ENCODE measurements around the gene DDX20.
A peak's percentile ranks its signal among the peaks of the same experiment; 100 is the strongest.

The DDX20 gene

DNA sequence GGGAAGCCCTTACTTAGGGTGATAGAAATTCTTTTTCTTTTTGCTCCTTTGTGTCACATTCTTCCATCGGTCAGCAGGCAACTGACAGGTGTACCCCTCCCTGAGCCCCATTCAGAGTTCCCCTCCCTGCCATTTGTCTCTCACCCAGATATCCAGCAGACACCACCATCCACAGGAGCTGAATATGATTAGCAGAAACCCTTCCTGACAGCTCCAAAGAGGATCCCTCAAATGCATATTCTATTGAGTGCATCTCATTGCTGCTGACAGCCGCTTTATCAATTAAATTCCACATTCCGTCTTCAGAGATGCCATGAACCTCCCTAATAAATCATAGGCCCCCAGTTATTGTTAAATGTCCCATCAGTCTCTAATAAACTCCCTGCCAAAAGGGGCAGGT, 6.1 kb upstream of the DDX20 start:
- no peak for DNase-seq

DNA sequence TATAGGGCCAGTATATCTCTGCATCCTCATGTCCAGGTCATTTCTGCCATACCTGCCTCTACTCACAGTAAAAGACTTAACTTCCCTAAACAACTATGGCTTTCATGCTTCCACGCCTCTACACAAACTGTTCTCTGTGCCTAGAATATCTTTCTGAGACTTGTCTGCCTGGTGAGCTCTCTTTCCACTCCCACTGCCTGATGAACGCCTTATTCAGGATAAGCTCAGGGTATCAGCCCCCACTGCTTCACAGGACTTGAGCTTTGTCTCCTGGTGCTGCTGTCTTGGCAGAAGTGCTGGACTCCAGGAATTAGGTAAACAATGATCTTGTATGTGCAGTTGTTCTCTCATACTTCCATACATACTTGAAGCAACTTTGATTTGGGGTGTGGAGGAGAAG, 4.8 kb upstream of the DDX20 start:
- no peak for DNase-seq

DNA sequence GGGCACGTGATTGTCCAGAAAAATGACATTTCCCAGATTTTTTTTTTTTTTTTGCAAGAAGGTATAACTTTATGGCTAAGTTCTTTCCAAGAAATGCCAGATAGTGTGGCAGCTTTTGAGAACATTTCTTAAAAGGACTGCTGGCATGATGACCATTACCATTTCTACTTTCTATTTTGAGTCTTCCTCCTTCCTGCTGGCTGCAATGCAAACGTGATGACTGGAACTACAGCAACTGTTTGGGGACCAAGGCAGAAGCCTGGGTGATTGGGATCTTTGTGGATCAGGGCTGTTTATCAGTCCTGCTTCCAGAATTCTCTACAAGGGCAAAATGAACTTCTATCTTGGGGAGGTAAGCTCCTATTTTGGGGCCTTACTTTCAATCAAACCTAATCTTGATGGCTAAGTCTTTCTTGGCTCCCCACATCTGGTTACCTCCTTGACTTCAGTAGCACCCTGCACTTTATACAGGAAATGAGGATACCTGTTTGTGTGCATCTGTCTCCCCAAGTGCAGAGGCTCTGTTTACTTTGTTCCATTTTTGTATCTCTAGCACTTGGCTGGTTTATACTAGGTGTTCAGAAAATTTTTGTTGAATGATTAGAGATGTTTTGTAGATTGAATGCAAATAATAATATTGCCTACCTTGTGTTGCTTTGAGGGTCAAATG, 3.7 kb upstream of the DDX20 start:
- no peak for DNase-seq

DNA sequence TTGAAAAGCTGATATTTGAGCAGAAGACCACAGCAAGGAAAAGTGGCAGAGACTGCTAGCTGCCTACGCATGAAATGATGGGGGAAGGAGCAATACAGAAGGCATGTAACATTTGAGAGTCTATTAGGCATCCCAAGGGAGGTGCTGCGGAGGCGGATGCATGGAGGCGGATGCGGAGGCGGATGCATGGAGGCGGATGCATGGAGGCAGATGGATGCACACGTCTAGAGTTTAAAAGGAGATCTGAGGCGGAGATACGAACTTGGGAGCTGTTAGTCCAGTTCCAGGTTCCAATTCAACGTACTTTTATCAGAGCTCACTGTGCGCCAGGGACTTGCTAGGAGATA, 744 bp upstream of the DDX20 start:
- DNase-seq = no peak

DNA sequence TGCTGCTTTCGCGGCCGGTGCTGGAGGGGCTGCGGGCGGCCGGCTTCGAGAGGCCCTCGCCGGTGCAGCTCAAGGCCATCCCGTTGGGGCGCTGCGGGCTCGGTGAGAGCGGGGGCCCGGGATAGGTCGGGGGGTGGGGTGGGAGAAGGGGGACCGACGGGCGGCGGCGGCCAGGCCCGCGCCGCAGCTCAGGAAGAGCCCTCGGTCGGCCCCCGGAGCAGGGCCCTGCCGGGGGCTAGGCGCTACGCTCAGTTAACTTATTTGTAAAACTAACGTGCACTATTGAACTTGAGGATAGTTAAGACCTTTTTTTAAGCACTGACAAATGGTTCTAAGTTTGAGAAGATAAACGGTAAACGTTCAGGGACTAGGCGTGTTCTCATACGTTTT, 418 bp downstream of the DDX20 start:
- no peak for DNase-seq

DNA sequence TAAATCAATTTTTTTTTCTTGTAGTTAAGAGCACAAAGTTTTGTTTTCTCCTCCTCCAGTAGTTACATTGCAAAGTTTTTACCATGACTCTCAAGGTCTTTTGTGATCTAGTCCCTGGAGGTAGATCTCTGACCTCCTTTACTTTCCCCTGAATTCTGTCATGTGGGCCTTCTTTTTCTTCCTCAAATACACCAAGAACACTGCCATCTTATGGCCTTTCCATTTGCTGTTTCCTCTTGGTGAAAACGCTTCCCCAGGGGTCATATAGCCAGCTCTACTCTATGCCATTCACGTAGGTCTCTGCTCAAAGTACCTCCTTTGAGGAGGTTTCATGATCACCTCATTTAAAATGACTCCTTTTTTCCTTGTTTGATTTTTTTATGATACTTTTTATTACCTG, 2.7 kb downstream of the DDX20 start:
- DNase-seq = no peak

DNA sequence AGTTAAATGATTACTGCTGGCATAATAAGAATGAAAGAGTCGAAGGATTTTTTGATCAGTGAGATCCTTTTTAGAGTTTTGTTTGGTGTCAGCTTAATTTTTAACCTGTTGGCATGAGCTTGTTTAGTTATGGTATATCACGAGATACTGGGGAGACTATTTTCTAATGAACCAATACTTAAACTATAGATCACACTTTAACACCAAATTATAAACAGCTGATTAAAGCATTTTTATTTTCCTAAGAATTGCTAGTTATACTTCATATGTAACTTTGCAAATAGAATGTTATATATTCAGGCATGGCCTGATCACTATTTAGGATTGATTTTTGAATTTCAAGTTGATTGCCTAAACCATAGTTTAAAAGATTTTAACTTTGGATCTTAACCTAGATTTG, 6.0 kb downstream of the DDX20 start:
- DNase-seq = no peak

DNA sequence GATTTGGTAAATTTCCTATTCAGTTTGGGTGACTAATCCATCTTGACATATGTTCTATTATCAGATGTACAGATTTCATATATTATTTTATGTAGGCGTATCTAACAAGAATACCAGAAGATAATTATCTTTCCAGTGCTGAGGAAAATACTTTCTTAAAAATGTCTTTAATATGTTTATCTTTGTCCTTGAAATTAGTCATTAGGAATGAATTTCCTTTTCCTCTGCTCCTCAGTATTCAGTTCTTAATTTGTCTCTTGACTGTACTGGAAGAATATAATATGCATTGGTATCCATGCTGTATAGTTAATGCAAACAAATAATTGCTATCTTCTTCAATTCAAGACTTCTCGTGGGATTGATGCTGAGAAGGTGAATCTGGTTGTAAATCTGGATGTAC, 6.6 kb downstream of the DDX20 start:
- DNase-seq = no peak

DNA sequence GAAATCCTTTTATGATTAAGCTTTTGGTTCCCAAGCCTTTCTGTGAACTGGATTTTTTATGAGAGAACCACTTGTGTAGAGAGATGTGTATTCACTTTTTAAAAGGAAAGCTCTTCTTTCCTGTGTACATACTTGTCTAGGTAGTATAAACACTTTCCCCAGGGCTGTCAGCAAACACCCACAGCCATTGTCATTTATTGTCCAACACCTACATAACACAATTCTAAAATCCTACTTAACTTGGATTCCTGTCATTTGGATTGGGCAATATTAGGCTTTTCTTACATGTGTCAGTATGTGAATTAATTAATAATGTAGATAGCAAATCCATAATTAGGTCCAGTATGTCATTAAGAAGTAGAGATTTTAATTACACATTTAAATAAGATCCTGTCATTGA, 12.3 kb downstream of the DDX20 start:
- DNase-seq = no peak

DNA sequence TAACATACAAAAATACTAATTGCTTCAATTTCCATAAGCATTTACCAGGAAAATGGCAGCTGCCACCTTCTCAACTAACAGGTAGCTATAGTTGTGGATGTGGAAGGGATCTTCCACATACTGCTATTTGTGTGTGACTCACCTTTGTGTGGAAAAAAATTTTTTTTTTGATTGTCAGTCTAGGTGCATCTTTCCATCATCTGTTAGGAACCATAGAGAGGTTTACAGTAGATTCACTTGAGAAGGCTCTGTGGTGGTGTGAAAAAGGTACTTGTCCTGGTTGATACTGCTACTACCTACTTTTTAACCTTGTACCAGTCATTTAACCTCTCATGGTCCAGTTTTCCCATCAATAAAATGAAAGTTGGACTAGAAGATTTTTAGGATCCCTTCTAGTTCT, 12.9 kb downstream of the DDX20 start:
- no peak for DNase-seq

DNA sequence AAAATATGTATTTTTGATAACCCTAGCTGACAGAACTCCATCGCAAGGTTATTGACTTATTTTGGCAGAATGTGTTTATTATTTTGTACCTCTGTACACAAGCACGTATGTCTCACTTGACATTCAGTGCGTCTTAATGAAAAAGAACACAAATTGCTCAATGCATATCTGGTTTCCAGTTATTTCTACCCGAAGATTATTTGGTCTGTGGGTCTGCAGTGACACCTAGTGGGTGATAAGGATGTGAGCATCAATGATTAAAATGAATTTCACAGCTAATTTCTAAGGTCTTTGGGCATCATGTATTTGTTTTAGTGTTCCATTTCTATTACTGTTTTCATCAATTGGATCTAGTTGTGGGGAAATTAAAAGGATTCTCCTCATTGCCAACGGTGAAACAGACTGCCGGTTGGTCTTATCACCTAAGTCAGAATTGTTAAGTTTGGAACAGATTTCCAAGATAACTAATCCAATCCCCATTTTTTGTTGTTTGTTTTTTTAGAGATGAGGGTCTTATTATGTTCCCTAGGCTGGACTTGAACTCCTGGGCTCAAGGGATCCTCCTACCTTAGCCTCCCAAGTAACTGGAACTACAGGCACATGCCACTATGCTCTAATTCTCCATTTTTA, 13.9 kb downstream of the DDX20 start:
- peak; percentile 62 to 75 for DNase-seq

DNA sequence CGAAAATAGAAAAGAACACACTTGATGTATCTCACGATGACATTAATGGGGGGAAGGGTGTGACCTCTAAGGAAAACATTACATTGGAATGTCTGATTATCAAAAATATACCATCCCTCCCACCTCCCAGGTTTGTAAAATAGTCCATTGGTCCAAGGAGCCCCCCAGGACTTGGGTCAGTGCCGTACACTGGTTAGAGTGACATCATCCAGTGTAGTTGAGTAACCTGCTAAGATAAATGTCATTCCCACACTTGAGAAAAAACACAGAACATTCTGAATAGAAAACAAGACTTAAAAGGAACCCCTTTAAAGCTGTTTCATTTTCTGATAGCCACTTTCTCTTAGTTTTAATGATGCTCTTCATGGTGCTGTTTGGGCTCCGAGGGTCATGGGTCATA, 15.2 kb downstream of the DDX20 start:
- DNase-seq = no peak

DNA sequence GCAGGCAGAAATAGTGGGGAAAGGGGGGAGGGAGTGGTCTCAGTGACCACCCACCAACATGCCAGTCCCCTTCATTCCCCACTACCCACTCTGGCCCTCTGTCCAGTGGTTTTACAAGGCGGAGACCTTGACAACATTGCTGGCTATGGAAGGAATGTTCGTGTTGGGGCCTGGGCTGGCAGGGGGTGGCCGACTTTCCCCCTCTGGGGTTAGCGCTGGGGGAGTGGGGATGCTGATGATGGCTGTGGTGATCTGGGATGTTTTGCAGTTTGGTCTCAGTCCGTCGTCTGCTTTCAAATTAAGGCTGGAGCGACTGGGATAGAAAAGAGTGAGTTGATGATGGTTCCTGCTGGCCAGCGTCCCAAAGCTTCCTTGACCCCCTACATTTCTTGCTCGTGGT, 20.3 kb downstream of the DDX20 start:
- DNase-seq = no peak

DNA sequence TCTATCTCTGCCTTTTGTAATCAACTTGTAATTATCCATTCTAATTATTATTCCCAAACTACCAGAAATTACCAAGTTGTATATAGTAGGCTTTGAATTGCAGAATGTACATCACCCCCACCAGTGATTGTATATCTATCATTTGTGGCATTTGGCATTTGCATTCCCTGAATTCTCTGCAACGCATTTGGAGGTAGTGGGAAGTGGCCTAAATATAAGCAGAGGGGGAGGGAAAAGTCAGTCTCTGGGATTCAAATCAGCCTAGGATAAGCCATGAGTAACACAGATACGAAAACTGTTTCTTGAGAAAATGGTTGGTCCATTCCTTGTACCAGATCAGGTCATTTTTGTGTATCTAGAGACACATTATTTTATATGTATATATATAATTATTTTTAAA, 20.7 kb downstream of the DDX20 start:
- DNase-seq = no peak

DNA sequence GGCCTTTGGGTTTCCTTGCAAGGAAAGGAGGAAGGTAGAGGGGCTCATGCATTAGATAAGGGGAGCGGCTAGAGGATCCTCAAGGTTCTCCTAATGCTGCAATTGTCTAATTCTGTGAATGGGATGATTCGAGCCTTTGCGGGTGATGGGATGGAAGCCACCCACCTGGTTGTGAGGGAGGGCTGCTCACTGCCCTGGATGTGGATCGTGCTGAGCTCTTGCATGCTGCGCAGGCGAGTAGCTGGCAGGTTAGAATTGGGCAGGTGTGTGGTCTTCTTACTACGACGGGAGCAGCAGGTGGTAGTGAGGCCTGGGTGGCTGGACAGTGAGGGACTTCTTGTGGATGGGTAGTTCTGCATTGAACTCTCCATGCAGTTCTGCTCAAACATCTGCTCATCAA, 21.2 kb downstream of the DDX20 start:
- no peak for DNase-seq

DNA sequence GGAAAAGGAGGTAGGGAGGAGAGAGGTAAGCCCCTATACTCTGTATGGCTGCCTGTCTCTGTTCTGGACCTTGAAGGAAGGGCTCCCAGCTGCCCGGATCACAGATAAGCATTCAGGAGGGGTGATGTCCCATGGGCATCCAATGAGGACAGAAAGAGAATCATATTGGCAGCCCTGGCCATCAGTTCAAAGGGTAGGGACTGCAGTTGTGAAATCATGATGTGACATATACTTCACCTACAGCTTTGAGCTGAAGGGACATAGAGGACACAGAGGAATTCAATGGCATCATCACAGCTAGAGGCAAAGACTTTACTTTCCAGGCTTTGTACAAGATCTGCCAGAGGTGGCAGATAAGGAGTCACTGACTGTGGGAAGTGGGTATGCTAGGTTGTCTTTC, 21.6 kb downstream of the DDX20 start:
- DNase-seq = no peak

DNA sequence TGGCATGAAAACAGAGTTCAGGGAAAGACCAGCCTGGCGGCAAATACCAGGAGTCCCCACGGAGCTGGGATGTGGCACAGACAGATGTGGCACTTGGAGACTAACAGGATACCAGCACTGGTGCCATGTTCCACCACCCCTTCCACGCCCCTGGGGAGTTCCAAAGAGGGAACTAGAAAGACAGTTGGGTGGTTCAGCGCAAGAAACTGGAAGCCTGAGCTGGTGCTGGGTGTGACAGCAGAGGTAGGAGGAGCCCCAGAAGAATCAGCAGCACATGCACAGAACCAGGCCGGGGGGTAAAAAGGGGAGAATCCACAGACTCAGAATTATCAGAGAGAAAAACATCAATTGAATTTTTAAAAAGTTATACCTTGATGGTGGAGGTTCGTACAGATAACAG, 22.4 kb downstream of the DDX20 start:
- no peak for DNase-seq

DNA sequence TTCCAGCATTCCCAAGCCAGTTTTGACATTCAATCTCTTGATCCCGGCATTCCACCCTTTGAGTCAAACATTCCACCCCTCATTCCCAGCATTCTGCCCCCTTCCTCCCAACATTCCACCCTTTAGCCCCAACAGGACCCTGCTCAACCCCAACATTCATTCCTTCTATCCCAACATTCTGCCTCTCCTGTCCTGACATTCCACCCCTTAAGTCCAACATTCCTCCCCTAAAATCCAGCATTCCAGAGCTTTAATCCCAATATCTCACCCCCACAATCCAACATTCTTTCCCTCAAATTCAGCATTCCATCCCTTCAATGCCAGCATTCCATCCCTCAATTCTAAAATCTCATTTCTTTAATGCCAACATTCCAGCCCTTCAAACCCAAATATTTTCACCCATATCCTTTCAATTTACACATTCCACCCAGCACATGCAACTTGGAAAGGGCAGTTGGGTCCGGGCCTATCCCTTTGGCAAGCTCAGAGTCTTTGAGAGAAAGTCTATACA, 22.9 kb downstream of the DDX20 start:
- no peak for DNase-seq

DNA sequence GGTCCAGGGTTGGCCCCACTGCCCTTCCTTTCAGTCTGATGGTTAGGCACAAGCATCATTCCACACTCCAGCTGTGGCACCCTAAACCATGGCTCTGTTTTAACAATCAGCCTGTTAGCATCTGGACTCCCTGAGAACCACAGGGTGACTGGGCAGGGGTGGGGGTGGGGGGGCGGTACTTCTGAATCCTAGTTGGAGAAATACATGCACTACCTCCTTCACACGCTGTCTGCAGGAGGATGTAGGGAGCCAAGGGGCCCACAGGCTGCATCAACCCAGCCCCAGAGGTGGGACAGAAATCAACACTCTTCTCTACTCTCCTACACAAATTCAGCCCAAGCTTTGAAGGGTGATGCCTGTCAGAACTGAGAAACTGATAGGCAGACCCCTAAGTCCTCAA, 23.8 kb downstream of the DDX20 start:
- no peak for DNase-seq

DNA sequence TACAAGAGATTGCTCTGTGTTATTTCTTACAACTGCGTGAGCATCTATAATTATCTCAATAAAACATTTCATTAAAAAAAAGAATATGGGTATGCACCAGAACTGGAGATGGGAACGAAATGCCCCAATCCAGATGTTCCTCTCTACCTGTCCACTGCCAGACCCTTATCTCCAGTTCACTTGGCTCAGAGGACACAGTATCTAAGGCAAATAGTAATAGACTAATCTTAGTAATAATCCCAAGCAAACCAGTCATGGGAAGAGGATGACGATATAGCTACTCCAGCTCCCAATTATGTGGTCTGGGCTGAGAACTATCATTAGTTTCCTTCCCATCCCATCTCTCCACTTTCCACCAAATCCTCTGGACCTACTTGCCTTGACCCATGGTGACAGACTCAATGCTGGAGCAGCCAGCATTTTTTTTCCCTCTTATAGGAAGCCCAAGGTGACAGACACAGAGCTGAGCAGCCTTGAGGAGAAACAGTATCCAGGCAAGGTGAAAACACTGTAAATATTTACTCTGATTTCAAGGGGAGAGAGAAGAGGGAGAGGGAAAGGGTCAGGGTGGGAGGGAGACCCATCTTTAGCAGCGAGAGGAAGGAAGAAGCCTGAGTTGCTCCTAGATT, 28.7 kb downstream of the DDX20 start:
- DNase-seq = no peak

DNA sequence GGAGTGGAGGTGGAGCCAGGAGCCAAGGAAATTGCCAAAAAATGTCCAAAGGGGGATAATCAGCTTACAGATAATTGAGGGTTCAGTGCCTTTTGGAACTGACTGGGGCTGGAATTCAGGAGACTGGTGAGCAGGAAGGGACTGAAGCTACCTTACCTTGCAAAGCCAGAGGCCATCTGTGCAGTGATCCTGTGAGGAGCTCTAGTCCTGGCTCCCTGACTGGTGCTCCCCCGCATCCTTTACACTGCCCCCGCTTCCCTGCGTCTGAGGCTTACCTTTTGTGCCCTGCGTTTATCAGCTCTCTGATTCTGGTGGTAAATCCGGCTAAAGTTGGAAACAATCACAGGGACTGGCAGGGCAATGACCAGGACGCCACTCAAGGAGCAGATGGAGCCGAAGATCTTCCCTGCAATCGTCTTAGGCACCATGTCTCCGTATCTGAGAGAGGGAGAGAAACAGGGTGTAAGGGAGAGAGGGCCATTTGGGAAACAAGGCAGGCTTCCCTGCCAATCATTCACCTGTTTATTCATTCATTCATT, 31.0 kb downstream of the DDX20 start:
- no peak for DNase-seq

DNA sequence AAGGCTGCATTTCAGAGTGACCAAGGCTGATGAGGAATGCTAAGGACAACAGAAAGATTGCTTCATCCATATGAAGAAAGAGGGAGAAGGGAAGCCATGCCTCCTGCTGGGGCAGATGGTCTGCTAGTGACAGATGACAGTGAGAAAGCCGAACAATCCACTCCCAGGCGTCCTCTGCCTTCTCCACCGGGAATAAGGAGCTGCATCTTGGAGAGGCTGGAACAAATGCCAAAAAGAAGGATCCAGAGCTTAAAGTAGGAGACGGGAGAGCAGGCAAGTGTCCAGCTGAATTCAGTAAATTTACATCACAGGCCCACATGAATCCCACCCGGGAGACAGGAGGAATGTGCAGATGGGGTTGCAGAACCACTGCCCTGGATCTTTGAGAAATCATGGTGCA, 33.4 kb downstream of the DDX20 start:
- no peak for DNase-seq

DNA sequence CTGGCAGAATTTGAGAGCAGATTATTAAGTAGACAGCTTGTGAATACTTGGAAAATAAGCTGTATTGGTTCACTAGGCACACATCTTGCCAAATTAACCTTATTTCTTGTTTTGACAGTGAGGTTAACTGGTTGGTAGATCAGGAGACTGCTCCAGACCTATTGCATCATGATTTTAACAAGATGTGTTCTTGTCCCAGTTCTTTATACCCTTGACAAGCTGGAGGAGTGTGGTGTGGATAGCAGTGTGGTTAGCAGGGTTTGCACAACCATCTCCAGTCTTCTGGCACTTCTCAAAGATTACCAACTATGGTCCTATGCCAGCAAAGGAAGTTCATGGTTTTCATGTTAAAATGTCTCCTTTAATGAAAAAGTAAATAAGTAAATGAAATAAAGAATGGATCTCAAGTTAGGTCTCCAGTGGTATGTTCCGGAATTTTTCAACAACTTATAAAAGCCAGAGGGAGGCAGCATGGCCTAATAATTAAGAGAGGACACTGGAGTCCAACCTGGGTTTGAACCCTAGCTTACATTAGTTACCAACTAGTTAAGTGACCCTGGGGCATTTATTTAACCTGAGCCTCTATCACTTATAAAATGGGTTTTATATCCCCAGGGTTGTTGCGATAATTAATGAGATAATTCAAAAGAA, 34.1 kb downstream of the DDX20 start:
- no peak for DNase-seq

DNA sequence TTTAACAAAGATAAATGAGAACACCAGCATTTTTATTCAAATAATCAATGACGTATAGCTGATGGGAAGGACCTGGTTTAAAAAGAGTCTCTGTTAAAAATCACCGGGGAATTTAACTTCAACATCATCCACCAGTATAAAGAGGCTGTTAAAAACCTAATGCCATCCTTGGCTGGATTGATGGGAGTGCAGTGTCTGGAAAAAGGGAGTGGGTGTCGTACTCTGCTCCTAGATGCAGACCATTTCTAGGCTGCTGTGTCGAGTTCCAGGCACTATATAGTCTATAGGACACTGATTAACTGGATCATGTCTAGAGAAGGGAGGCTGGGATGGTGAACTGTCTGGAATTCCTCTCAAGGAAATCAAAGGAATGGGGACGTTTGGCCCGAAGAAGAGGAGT, 36.1 kb downstream of the DDX20 start:
- no peak for DNase-seq

Data from CD4-positive, alpha-beta T cell treated with Interferon alpha-2 for 1 hour (primary cell).